GM19468 (cell line): ENCODE measurements around the gene NME3.

Experiments
- ATAC-seq: cut with Tn5 transposase; IDR thresholded peaks from one replicate; pipeline ENCODE4 v1.9.1; 2021; ENCODE audit warnings: mild to moderate bottlenecking, moderate library complexity, moderate number of reproducible peaks; ENCODE audit not compliant: unreplicated experiment; ENCODE audit errors: extremely low read depth

The NME3 gene

DNA sequence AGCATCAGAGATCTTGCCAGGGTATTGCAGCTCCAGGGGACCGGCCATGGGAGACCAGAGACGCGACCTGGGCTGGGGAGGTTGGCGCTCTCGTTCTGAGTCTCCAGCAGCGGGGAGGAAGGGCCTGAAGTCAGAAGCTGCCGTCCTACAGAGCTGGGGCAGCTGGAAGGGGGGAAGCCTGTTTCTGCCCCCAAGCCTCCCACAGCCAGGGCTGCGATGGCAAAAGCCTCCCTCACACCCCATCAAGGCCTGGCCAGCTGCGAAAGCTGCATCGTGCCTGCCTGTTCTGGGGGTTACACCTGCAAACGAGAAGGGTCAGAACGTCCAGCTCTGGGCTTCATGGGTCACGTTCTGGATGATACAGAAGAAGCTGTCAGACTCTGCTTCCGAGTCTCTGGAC, 39.3 kb downstream of the NME3 start:
- no peak for ATAC-seq

DNA sequence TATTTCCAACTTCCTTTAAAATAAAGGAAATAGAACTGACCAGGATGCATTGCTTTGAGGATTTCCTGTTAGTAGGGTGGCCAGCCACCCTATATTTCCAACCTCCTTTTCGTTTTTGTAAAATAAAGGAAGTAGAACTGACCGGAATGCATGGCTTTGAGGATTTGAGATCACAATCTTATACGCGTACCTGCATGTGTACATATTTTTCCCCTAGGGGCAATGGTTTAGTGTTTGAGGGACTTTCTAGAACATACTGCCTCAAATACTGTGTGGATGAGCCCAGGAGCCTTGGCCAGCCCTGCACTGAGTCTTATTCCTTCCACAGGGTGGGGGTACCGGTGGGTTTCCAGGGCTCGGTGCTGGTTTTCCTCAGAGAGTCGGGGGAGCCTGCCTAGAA, 39.7 kb downstream of the NME3 start:
- ATAC-seq, result no peak

DNA sequence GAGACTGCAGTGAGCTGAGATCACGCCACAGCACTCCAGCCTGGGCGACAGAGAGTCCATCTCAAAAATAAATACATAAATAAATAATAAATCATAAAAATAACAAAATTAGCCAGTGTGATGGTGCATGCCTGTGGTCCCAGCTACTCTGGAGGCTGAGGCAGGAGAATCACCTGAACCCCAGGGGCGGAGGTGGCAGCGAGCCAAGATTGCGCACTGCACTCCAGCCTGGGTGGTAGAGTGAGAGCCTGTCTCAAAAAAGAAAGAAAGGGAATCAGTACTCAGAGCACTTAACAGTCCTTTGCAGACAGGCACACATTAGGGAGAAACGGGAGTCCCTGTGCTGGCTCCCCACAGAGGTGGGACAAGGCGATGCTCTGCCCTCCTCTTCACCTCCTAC, 40.3 kb downstream of the NME3 start:
- no peak for ATAC-seq

DNA sequence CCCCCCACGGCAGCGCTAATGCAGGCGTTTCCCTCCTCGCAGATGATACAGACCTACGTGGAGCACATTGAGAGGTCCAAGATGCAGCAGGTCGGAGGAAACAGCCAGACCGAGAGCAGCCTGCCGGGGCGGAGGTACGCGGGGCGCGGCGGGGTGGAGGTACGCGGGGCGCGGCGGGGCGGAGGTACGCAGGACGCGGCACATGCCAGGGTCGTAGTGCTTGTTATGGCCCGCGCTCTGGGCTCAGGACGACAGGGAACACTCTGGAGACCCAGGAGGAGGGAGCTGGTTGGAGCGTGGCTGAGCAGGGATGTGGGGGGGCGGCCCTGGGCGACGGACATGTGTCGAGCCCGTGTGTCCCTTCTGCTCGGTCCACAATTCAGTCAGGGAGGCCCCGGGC, 41.9 kb downstream of the NME3 start:
- ATAC-seq, result no peak

DNA sequence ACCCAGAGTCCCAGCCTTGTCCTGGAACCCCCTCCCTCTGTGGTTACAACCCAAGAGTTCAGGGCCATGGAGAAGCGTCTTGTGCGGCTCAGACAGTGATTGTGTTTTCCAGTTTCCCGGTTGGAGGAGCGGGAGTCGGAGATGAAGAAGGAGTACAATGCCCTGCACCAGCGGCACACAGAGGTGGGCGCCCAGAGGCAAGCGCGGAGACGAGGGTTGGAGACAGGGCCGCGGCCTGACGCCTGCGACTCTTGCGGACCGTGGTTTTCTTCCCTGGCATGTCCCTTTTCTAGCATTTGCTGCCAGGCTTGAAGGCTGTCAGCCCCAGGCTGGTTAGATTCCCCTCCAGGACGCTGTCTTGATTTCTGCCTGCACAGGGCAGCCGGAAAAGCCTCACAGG, 42.3 kb downstream of the NME3 start:
- ATAC-seq, result no peak

DNA sequence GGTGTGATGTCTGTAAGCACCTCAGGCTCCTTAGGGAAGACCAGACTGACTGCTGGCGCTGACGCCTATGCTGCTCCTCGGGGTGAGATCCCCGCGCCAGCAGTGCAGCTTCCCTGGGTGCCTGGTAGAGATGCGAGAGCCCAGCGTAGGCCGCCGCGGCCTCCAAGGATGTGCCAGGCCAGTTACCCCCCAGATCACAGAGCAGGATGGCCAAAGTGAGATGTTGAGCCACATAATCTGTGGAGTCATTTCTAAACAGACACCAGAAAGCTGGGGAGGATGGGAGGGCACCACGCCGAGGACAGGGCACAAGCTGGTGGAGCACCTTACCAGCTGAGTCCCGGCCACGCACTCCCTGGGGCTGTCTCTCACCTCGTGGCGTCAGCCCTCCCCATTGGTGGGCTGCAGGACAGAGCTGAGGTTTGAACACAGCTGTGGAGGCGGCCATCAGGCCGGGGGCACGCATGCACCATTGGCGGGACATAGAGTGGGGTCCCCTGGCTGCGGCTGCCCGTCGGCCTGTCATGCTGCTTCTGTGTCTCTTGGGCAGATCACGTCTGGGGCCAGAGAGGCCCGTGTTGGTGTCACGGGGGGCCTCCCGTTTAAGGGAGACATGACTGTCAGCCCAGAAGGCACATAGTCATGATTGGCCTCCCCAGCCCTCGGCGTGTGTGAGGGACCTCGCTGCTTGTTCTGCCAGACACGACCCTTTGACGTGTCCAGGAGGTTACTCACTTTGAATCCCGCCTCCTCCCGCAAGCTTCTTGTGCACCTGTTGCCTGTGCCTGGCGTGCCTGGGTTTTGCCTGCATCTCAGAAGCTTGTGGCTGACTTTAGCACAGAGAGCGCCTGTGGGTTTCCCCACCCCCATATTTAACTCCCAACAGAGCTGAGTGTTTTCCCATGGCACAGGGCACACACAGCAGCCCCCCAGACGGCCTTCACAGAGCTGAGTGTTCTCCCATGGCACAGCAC, 43.4 kb downstream of the NME3 start:
- ATAC-seq, result no peak

DNA sequence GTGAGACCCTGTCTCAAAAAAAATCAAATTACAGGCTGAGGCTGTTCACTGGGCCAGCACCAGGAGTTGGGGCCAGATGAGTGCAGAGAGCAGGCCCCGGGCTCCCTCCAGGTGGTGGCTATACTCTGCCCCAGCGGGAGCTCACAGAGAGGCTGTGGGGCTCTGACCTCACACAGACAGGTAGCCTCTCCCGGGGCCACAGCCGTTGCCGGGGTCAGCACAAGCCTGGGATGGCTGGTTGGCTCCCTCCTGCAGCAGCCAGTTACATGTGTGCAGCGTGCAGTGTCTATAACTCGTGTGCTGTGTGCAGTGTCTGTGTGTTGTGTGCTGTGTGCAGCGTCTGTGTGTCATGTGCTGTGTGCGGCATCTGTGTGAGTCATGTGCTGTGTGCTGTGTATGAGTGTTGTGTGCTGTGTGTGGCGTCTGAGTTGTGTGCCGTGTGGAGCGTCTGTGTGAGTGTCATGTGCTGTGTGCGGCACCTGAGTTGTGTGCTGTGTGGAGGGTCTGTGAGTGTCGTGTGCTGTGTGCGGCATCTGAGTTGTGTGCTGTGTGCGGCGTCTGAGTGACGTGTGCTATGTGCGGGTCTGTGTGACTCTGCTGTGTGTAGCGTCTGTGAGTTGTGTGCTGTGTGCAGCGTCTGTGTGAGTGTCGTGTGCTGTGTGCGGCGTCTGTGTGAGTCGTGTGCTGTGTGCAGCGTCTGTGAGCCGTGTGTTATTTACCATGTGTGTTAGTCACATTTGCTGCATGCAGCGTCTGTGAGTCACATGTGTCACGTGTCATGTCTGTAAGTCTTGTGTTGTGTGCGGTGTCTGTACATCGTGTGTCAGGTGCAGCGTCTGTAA, 44.5 kb downstream of the NME3 start:
- ATAC-seq, result no peak

DNA sequence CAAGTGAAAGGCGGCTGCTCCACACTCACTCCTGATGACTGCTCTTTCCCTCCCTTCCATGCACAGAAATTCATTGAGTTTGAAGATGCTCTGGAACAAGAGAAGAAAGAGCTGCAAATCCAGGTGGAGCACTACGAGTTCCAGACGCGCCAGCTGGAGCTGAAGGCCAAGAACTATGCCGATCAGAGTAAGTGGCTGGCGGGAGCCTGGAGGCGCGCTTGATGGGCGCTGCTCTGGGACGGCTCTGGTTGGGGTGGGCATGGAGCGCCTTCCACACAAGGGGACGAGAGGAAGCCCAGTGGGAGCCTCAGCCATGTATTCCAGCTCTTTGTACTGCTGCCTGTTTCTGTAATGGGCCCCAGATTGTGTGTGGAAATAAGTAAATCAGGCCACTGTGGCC, 46.9 kb downstream of the NME3 start:
- ATAC-seq, result no peak

DNA sequence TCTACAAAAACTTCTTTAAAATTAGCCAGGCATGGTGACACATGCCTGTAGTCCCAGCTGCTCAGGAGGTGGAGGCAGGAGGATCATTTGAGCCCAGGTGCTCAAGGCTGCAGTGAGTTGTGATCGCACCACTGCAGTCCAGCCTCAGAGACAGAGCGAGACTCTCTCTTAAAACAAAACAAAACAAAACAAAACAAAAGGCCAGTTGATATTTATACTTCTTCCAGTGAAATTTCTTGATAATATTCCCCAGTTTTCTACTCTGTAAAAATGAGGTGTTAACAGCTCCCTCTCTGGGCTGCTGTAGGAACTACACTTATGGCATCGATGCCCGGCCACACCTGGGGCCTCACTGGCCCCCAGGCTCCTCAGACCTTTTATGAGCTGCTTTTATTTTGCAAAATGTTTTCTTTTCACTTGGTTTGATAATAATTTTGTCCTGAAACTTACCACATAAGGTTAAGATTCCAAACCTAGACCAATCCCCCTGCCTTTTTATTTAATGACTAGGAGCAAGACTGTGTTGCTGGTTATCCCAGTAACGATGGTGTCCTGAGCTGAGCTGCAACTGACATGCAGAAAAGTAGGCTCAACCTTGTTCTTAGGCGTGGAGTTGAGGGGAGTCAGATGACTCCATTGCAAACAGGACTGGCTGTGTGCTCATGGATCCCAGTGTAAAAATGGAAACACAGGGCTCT, 47.7 kb downstream of the NME3 start:
- no peak for ATAC-seq

DNA sequence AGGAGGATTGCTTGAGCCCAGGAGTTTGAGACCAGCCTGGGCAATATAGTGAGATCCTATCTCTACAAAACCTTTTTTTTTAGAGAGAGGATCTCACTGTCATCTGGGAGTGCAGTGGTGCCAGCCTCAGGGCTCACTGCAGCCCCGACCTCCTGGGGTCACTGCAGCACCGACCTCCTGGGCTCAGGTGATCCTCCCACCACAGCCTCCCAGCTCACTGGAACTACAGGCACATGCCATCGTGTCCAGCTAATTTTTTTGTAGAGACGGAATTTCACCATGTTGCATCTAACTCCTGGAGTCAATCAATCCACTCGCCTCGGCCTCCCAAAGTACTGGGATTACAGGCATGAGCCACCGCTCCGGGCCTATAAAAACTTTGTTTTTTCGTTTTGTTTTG, 50.0 kb downstream of the NME3 start:
- no peak for ATAC-seq
